ENCODE measurements around the gene MBP. TPM values are rescaled to one million over a fixed set of nuclear protein-coding genes. Genes with fewer than 3 reads are reported as not detected.

Gene MBP
- total RNA-seq, 1 donor from 2014 or later = 24.1 TPM

DNA sequence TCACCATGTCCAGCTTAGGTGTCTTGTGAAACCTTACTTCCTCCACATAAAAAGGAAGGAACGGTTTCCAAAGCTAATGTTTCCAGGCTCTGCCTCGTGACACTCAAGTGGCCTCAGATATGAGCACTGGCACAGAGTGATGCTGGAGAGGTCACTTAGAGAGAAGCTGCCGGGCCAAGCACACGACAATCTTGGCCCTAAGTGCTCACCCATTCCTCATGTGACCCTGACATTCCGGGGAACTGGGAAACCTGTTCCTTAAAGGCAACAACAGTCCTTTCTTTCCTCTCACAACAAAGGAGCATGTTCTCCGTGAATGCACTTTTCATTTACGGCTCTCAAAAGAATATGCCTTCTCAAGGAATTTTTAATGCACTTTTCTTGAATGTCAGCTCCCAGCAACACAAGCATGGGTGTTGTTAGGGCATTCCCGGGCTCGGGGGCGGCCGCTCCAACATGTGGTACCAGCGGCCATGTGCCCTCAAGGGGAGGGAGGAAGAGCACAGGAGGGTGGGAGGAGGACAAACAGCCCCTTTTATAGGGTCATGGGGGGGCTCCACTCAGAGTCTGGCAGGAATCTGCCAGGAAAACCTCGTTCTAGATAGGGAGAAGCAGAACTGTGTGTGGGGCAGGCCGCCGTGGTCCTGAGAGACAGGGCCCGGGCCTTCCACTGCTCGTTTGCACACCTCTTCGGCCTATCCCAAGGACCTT is 118.6 kb downstream of the MBP start:
- DNase-seq (ENCODE audit: low spot score) (no peak), ATAC-seq (peak; percentile 53)

DNA sequence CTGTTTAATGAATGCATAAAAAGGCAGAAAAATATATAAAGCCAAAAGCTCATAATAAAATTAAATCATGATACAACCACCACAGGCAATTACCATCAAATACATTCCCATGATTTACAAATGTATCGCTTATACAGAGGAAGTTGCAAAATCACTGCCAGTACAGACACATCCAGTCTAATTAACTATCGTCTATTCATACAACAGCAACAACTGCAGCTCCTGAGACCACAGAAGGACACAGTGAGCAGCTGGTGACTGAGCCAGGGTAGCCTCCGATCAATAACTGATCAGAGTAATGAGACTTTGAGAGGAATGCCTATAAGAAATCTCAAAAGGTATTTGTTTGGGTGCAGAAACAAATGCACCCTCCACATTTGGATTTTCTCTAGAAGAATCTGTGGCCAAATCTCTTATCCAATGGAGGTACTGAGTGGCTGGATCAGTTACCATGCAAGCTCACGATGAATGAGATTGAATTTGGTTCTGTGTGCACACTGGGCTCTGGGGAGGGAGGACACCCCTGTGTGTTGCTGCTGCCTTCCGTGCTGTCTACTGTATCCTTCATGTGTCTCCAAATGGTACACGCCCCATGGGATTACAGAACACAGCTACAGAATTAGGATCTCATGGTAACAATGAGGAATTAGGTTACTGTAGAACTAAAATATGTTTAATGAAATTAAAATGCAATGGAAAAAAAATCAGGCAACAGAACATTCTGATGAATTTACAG is 119.6 kb downstream of the MBP start:
- ATAC-seq (no peak), DNase-seq (ENCODE audit: low spot score) (no peak)

DNA sequence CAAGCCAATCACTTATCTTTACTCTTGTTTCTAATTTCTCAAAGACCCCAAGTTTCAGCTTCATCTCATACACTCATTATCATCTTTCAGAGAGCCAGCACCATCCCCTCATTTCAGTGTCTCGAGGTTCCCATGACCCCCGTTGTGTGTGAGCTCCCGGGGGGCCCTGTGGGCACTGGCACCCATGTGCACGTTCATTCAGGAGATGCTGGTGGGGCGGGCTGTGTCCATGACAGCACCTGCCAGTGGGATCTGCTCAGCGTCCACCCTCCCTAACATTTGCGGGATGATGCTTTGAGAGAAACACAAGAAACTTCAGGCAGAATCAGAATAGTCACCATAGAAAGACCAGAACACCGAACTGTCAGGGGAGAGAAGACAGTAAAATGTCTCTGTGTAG is 120.5 kb downstream of the MBP start:
- ATAC-seq (no peak), DNase-seq (ENCODE audit: low spot score) (no peak)

DNA sequence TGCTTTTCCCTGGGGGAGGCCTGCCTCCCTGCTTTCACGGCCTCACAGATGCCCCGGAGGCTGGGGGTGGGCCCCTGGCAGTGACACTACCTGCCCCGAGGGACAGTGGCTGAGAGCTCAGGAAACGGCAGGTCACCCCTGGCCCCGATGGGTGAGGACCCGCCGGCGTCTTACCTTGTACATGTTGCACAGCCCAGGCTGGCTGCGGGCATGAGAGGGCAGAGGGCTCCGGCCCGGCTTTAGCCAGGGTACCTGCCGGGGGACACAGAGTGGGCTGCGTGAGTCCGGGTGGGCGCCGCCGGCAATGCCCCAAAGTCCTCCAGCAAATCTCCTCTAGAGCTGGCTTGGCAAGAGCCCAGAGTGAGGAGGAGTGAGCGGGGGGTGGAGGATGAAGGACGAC is 122.9 kb downstream of the MBP start:
- no peak for ATAC-seq
- no peak for DNase-seq (ENCODE audit: low spot score)

DNA sequence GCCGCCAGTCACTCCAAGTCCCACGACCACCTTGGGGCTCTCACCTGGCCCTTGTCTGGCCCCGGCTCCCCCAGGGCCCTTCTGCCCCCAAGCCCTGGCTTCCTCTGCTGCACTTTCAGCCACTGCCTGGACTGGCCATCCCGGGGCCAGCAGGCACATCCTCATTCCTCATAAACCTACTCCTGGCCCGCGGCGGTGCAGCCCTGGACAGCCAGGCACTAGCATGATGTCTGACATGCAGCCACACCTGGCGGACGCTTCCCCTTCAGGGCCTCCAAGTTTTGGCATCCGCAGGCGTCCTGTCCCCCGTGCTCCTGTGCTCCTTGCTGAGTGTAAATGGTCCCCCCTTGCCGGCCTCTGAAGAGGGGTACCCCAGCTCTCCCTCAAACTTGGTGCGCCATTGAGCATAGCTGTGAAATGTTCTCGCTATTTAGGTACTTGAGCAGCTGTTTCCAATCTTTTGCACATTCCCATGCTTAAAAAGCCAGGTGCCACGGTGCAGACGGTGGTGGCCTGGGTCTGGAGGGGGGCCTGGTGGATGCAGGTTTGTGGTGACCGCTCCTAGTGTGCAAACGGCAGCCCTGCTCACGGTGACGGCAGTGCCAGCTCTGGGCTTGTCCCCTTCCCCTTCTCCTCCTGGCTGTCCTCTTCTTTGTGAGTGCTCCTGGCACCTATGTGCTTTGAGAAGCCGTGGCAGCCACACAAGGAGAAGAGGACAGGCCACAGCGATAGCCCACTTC is 123.8 kb downstream of the MBP start:
- DNase-seq (ENCODE audit: low spot score) = no peak
- no peak for ATAC-seq

DNA sequence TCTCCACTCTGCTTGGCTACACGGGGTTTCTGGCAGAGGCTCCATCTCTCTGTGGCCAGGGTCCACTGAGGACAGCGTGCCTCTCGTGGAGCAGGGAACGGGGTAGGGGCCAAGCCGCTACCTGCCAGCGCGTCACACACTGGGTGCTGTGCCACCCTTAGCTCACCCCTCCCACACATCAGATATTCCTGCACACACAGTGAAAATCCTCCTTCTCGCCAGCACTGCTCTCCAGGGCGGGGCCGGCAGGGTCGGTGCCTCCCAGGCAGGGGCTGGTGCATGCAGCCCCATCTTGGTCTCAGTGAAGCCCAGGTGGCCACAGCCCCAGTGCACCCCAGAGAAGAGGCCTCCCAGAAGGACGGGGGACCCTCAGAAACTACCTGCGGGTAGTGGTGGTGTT is 124.6 kb downstream of the MBP start:
- ATAC-seq = no peak
- DNase-seq (ENCODE audit: low spot score) = no peak

DNA sequence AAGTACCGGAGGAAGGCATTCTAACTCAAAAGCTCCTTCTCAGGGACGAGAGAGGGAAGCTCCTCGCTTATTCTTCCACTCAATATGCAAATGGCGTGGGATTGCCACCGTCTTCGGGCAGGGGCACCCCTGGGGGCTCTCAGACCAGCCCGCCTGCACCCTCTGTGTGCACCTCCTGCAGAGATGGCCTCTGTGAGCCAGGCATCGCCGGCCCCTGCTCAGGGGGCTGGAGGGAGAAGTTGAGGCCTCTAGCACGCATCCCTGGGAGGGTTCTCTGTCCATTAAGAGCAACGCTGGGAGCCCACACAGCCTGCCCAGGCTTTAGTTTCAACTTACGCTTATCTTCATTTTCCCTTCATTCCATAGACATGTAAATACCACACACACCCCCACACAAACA is 125.3 kb downstream of the MBP start:
- DNase-seq (ENCODE audit: low spot score) = no peak
- ATAC-seq = no peak

DNA sequence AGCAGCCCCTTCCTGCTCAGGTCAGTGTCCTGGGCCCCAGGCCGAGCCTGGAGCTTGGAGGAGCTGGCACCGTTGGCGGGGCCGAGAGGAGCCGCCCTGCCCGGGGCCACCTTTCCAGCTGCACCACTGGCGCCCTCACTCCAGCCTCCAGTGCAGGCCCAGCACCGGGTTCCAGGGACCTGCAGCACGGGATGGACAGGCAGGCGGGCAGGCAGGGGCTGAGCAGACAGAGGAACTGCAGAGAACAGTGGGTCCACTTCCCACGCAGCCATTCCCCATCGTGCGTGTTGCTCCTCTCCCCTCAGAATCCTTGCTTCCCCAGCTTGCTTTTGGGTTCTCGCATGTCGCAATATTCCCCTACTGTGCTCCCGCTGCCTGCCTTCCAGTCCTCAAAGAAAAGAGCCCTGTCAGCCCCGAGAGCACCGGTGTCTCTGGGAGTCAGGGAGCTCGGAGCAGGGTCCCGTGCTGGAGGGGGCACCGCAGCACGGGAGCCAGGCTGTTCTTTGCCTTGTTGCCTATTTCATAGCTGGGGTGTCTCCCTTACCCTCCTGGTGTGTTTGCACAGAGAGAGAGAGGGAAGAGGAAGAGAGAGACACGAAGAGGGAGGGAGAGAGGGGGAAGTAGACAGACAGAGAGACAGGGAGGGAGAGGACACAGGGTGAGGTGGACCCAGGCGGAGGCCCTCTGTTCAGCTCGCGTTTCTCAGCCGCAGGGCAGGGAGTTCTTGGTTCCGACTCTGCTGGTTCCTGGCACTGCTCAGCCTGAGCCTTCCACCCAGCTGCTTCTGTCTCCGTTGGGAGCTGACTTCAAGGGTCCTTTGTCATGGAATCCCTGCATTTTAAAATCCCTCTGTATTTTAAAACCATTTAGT is 126.0 kb downstream of the MBP start:
- peak; percentile 51 for ATAC-seq
- no peak for DNase-seq (ENCODE audit: low spot score)

DNA sequence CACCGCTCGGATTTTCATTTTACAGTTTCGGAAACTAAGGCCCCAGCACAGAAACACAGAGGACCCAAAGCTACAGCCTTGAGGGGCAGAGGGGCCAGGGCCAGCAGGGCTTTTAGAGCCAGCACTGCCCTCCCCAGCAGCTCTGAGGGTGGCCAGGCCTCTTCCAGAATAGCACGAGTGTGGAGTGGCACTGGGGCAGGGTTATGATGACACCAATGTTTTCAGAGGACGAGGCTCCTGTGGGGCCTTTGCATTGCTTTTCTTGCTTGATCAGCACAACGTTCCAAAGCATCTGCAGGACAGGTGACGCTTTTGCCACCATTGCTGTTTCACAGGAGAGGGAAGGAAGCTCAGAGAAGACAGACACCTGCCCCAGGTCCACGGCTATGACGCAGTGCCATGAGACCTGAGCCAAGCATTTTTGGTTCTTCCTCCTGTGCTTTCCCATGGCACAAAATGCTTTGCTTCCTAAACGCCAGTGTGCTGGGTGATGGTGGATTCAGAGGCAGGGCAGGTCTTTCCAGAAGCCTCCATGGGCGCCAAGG is 126.9 kb downstream of the MBP start:
- peak; percentile 22 for DNase-seq (ENCODE audit: low spot score)
- no peak for ATAC-seq

DNA sequence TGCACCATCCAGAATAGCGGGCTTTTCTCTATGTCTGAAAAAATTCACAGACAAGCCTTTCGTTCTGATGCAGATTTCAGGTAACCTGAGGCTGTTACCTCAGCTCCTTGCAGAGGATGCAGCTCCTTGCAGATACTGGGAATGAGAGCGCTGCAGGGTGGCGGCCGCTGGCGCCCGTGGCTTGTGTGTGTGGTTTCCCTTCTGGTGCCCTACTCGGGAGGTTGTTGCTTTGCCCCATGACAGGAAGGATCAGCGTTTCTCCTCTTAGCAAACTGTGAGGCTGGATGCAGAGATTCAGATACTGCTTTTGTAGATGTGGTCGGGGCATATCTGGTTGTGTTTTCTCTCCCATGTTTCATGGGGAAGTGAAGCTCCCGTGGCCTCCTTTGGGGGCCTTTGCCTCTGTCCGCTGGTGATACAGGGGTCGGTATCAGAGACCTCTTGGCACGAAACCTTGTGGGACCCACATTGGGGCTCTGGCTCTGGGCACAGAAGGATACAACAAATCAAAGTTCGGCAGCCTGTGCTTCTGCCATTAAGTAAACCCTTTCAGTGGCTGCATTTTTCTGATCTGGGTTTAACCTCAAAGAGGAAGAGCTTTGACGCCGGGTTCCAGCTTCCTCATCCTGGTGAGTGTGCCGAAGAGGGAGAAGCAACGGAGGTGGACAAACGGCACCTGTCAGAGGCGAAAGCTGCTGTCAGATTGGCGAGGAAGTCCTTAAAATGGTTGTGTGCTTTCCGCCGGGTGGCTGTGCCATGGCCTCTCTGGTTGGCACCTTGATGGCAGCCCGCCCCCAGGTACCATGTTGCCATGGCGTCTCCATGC is 127.8 kb downstream of the MBP start:
- peak; percentile 44 for DNase-seq (ENCODE audit: low spot score)
- ATAC-seq = no peak

DNA sequence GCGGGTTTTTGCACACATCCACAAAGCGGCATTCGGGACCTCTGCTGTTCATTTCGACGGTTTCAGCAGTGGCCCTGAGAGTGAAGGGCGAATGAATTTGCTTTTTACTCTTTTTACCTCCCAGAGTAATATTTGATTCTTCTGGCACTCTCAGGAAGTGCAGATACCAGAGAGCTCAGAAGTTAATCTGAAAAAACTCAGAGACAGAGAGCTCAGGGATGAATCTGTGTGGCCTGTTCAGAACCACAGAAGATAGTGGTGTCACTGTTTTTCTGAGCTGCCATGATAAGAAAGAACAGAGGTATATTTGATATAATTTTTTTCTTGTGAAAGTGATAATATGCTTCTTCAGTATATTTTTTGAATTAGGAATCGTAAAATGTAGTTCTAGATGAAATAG is 129.3 kb downstream of the MBP start:
- no peak for DNase-seq (ENCODE audit: low spot score)
- no peak for ATAC-seq

DNA sequence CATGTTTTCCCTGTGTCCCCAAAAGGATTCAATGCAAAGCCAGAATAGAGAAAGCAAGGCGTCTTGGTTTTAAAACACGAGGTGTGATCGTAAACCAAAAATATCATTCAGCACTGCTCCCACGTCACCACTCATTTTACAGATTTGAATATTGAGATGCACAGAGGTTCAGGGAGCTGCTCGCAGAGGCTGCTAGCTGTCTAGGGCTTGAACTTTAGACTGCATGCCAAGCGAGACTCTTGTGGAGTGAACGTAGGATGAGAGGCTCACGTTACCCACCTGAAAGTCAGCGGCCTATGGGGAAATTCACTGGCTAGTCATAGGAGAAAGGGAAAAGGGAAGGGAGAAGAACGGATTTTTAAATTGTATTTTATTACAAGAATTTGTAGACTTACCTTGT is 130.1 kb downstream of the MBP start:
- no peak for ATAC-seq
- DNase-seq (ENCODE audit: low spot score) = no peak

DNA sequence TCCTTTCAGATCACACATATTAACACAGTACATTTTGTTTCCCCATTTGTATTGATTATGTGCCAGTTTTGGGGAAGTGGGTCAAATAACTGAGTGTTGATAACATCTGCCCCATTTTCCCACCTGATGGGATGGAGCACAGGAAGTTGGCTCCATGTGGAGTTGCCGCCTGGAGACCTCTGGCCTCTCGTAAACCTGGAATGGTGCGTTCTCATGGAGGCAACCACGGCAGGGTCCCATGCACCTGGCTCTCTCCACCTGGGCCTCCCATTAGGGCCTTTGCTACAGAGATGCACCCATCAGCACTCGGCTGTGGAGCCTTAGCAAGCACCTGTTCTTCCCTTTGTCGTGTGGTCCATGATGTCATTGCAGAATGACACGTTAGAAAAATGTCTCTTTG is 130.6 kb downstream of the MBP start:
- peak; percentile 37 for DNase-seq (ENCODE audit: low spot score)
- no peak for ATAC-seq

DNA sequence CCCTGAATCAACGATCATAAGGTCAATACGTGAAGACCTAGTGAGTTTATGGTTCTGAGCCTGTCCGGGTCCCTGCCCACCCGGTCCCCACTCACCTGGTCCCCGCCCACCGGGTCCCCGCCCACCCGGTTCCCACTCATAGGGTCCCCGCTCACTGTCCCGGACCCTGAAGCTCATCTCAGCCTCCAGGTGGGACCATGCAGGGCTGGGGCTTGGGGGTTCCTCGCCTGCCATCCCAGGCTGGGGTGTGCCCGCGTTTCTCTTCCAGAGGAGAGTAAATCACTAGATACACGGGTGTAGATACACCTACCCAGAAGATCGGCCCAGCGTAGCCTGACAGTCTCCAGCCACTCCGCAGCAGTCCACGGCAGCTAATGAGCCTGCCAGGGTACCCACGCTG is 131.5 kb downstream of the MBP start:
- peak; percentile 42 for DNase-seq (ENCODE audit: low spot score)
- ATAC-seq = no peak

DNA sequence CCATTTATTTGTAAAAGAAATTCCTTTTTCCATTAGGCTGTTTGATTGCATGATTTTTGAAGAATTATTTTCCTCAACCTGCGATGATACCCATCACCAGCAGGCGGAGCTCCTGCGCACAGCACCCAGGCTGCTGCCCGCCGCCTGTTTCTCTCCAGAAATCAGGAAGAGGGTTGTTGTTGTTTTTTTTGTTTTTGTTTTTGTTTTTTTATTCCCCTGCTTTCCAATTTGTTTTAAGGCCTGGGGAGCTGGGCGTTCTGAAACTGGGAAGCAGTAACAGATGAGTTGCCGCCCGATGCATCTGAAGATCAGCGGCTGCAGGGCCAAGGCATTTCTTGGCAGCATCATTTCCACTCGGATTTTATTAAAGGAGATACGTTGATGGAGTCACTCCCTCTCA is 132.1 kb downstream of the MBP start:
- ATAC-seq (peak; percentile 90), DNase-seq (ENCODE audit: low spot score) (peak; percentile 55)

DNA sequence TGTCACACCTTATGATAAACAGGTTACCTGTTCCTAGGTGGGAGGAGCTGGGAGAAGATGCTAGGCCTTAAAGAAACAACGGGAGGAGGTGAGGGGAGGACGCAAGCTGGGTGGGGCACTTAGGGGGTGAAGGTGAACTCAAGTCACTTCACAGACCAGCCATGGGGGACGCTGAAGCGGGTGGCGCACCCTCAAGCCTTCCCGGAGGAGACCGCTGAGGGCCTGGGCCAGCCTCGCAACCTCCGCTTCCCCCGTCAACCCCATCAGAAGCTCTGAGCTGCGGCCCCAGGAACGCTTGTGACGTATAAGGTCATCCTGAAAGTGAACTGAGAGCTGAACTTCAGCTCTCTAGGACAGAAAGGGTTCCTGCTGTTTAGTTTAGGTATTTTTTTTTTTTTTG is 133.5 kb downstream of the MBP start:
- ATAC-seq (no peak), DNase-seq (ENCODE audit: low spot score) (peak; percentile 41)

DNA sequence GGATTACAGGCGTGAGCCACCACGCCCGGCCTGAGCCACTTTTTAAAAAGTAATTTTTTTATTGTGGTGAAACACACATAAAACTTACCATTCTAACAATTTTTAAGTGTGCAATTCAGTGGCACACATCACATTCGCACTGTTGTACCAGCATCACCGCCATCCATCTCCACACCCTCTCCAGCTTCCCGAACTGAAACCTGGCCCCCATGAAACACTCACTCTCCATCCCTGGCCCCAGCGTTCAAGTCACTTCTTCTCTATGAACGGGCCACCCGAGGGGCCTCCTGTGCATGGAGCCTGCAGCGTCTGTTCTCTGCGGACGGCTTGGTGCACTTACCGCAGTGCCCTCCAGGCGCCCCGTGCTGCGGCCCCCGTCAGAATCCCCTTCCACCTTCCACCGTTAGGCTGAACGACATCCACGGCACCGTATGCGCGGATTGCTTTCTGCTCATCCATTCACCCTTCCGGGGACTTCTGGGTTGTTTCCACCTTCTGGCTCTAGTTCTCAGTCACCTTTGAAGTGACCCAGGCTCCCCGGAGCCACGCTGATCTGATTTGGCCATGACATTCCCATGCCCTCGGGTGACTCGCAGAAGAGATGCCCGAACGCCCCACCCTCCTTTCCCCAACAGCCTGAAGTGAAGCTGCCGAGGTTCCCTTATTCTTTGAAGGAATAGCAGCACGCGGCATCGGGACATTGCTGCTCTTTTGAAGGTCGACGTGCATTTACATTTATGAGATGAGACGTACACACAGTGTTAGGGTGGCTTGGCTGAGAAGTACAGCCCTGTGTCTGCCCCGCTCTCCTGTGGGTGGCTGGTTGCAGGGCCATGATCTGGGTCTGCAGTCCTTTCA is 134.4 kb downstream of the MBP start:
- peak; percentile 33 for DNase-seq (ENCODE audit: low spot score)
- no peak for ATAC-seq

DNA sequence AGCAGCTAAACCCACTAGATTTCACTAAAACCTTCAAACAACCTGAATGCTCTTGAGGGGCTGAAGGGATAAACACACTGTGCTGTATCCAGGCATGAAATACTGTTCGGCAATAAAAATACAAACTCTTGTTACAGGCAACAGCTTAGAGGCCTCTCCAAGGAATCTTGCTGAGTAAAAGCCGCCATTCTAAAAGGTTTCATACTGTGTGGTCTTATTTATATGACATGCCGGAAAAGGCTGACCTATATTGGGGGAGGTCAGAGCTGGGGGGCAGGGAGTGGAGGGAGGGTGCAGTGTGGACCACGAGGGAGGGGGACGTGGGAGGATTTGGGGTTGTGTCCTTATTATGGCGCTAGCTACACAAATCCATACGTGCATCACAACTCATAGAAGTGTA is 136.2 kb downstream of the MBP start:
- ATAC-seq = no peak

DNA sequence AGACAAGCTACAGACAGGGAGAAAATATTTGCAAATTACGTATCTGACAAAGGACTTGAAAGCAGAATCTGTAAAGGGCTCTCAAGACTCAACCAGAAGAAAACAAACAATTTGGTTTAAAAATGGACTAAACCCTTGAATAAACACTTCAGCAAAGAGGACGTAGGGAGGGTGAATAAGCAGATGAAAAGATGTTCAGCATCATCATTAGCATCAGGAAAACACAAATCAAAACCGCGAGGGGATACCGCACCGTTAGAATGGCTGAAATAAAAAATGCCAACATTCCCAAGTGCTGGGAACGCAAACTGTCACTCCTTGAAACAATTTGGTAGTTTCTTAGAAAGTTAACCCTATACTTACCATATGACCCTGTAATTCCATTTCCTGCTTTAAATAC is 136.7 kb downstream of the MBP start:
- ATAC-seq (no peak), DNase-seq (ENCODE audit: low spot score) (no peak)

More for the DNA sequence above, 136.2 kb downstream of the MBP start:
- DNase-seq (ENCODE audit: low spot score) = no peak

Measured in left lobe of liver (tissue), 2 donors.